GM18499 (cell line): Measurements from ENCODE around the gene CHST9.
"Not testable (repeated sequence)": the region's sequence is repeated elsewhere in the genome, so short reads cannot be mapped to it uniquely, and the experiment has no call there.

ENCODE experiments used
- ATAC-seq: cut with Tn5 transposase; IDR thresholded peaks from one replicate; pipeline ENCODE4 v1.9.1; 2021; ENCODE audit warnings: moderate number of reproducible peaks; ENCODE audit not compliant: insufficient read depth, unreplicated experiment

Gene CHST9

DNA sequence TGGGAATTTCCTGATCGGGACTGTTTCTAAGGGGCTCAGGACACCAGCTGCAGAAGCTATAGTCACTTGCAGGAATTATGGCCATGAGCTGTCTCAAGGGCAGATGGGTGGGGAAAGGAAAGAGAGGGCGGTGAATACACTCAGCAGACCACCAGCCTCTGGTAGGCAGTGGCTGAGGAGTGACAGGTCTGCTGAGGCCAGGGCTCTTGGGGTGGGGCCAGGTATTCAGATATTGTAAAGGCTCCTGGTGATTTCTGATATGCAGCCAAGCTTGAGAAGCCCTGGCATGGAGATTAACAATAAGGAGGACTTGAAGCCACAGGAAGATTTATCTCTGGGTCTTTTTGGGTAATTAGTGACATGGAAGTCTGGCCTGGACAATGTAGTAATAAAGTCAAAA, 174.3 kb downstream of the CHST9 start:
- no peak for ATAC-seq

DNA sequence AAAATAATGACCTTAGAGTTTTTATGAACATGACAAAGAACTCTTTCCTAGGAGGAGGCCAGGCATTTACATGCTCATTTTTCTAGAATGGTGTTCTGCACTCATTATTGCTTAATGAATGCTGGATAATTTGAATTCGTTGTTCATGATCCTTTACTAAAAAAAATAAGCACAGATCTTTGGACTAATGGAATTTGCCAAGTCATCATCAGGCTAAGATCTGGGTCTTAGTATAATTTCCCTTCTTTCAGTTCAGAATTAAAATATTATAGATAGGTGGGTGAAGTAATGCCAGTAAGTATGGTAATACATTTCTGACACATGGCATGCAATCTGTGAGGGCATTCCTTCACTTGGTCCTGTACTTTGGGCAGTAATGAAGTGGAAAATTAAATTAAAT, 175.8 kb downstream of the CHST9 start:
- ATAC-seq: no peak

GRCh38 chr18:27008575-27008974, 176.5 kb downstream of the CHST9 start:
- no peak for ATAC-seq

- no peak for ATAC-seq
Observed at GRCh38 chr18:27007880-27008279, 177.2 kb downstream of the CHST9 start.

DNA sequence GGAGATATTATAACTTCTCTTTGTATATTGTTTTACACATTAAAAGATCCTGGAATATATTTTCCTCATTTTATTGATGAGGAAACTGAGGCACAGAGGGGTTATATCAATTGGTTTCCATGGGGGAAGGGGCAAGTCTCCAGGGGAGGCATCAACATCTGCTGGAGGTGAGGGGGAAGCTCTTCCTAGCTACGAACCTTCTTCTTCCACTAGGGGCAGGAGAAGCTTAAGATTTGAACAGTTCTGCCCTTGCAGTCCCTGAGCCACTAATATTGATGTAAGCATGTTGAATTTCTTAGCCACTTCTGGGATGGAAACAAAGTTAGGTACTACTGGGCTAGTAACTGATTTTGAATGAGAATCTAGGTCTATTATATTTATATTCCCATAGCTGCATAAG, 179.5 kb downstream of the CHST9 start:
- ATAC-seq: peak; percentile 60

GRCh38 chr18:27004056-27004829, 180.9 kb downstream of the CHST9 start:
- ATAC-seq: no peak

DNA sequence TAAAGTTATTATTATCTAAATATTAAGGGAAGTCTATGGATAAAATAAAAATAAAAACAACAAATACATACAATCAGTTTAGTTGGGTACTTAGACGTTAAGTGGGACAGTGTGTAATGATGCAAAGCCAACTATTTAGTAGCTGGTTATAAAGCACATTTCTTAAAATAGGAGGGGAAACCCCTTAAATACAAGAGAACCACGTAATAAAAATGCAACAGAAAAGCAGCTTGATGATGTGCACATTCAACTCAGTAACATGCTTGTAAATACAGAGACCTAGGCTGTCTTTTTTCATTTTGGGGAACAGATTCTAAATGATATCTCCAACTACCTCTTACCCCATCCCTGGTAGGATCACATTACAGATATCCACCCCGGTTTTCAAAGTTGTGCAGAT, 185.3 kb downstream of the CHST9 start:
- ATAC-seq: no peak

GRCh38 chr18:26993568-26993967, 191.5 kb downstream of the CHST9 start:
- ATAC-seq: no peak

GRCh38 chr18:26992926-26993325, 192.2 kb downstream of the CHST9 start:
- ATAC-seq: no peak

DNA sequence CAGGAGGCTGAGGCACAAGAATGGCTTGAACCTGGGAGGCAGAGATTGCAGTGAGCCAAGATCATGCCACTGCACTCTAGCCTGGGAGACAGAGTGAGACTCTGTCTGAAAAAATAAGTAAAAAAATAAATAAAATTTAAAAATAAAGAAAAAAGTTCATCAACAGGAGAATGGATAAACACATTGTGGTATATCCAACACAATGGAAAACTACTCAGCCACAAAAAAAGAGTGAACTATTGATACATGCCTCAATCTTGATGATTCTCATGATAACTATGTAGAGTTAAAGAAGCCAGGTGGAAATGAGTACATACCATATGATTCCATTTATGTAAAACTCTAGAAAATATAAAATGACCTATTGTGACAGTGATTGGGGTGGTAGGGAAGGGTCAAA, 195.3 kb downstream of the CHST9 start:
- ATAC-seq: no peak

DNA sequence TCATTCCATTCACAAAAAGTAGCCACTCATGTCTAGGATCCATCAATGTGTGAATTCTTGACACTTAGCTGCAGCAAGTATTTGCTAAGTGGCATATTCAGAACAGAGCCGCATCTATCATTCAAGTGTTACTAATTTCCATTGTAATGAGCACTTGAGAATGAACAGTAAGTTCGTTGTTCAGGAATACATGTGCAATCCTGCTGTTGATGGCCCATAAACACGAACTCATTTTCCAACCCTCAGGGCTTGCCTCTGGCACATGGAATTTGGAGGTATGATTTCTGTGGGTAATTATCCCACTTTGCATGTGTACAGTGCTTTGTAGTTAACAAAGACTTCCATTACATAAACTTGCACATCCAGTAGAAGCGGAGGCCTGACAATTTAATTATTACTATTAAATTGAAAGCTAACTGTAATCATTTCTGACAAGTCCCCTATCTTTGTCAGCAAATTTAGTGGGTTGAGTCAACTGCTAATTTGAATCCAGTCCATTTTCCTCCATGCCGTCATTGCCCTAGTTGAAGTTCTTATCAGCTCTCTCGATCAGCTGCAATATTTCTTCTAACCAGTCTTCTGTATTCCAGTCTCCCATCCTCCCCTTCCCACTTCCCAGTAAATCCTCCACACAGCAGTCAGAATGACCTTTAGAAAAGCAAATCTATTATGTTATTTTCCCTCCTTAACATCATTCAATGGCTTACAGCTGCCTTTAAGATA, 203.6 kb downstream of the CHST9 start:
- no peak for ATAC-seq

- ATAC-seq: peak; percentile 97
Observed at GRCh38 chr18:26978812-26979341, 206.2 kb downstream of the CHST9 start.

DNA sequence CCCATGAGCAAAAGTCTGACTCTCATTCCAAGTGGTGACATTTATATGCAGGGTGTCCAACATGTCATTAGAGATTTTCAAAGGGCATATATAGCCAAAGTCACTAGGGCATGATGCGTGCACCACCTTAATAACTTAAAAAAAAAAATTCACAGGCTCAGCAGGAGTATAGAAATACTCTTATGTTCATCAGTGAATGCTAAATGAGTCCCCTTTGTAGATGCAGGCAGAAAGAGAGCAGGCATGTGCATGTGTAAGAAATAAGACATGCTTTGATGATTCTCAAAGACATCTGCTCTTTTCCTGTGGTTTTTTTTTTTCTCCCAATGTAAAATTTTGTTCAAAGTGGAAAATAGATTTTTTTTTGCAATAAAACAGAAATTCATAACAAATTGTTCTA, 207.3 kb downstream of the CHST9 start:
- ATAC-seq: no peak

DNA sequence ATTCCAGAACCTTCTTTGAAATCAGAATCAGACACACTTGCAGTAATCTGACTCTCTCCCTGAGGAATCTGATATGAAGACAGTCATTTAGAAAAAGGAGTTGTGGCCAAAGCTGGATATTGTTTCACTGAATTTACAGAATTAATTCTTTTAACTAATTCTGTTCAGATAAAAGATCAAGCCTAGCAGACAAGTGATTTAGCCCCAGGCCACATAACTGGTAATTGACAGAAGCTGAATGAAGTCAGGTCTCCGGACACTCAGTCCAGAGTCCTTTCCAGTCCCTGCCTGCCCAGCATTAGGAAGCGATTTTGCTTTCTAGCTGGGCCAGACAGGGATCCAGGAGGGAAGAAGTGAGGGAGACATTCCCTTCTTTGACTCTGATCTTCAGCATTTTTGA, 208.9 kb downstream of the CHST9 start:
- no peak for ATAC-seq

- not testable (repeated sequence) for ATAC-seq
Observed at GRCh38 chr18:26972549-26972948, 212.6 kb downstream of the CHST9 start.

DNA sequence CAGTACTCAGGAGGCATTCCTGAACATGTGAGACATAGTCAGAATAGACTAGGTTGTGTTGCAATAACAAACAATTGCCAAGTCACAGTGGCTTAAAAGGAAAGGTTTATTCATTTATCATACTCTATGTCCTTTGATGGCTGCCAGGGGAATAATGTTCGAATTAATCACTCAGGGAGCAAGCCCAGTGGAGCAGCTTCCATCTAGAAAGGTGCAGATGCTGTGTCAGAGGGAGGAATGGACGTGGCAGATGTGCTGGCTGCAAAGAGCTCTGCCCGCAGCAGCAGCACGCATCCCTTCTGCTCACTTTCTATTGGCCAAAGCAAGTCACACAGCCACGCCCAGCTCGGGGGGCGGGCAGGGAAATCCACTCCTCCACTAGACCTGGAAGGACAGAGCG, 213.7 kb downstream of the CHST9 start:
- no peak for ATAC-seq

DNA sequence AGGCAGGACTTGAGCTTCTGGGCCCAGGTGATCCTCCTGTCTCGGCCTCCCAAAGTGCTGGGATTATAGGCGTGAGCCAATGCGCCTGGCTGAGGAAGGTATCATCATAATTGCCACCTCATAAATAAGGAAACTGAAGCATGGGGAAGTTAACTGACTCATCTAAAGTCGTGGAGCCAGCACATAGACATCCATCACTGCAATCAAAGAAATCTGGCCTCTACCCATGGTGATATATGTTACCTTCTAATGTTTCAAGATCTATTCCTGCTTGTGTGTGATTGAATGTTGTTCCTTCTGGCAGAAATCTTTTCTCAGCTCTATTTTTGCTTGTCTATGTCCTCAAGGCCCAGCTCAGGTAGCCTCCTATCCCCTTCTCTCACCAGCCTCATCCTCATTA, 214.5 kb downstream of the CHST9 start:
- ATAC-seq: no peak

GRCh38 chr18:26965206-26965605, 219.9 kb downstream of the CHST9 start:
- ATAC-seq: no peak

- no peak for ATAC-seq
Observed at GRCh38 chr18:26963292-26963691, 221.8 kb downstream of the CHST9 start.

GRCh38 chr18:26961839-26962238, 223.3 kb downstream of the CHST9 start:
- no peak for ATAC-seq

GRCh38 chr18:26960911-26961310, 224.2 kb downstream of the CHST9 start:
- no peak for ATAC-seq

DNA sequence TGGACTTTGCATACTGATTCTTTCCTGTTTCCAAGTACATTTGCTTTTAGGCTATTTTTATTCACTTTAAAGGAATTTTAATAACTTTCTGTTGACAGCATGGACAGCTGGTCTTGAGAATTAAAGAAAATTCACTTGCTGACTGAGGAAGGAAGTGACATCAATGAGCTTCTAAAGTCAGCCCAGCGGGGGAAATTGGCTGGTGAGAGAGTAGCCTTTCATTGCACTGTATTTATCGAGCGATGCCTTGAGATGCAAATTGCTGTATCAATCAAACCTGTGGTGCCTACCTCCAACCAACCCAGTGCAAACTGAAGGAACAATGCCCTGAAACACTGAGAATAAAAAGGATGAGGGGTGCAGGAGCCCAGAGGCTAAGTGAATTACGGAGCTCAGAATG, 228.2 kb downstream of the CHST9 start:
- no peak for ATAC-seq
